ENCODE results near the gene PAK4.

The PAK4 gene

DNA sequence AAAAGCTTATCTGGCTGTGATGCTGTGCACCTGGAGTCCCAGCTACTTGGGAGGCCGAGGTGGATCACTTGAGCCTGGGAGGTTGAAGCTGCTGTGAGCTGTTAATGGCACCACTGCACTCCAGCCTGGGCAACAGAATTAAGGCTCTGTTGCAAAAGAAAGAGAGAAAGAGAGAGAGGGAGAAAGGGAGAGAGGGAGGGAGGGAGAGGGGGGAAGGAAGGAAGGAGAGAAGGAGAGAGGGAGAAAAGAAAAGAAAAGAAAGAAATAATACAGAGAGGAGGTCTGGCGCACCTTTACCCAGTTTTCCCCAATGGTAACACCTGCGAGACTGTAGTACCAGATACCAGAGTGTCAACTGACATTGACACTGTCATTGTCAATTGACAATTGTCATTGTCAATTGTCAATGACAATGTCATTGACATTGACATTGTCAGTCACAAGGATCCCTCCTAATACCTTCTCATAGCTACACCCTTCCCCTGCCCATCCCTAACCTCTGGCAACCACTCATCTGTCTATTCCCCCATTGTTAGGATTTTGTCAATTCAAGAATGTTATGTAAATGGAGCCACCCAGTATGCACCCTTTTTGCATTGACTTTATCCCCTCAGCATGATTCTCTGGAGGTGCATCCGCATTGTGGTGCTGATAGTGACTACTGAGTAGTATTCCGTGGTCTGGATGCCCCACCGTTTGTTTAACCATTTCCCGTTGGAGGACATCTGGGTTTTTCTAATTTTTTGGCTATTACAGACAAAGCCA, 21.3 kb downstream of the PAK4 start:
- no peaks in the 10 kb centered on the region for H4K20me1 ChIP-seq (ENCODE audit: low read depth, low read length)
- no peaks in the 10 kb centered on the region for H3K36me3 ChIP-seq (ENCODE audit: low read length)
- H3K27ac ChIP-seq (ENCODE audit: low read depth, low read length): no peak overlapping the region
- no peak for TF ChIP-seq EZH2phosphoT487 (conservative IDR thresholded peaks at IDR 0.05; ENCODE audit: low read length)
- TF ChIP-seq, protein P1, sequence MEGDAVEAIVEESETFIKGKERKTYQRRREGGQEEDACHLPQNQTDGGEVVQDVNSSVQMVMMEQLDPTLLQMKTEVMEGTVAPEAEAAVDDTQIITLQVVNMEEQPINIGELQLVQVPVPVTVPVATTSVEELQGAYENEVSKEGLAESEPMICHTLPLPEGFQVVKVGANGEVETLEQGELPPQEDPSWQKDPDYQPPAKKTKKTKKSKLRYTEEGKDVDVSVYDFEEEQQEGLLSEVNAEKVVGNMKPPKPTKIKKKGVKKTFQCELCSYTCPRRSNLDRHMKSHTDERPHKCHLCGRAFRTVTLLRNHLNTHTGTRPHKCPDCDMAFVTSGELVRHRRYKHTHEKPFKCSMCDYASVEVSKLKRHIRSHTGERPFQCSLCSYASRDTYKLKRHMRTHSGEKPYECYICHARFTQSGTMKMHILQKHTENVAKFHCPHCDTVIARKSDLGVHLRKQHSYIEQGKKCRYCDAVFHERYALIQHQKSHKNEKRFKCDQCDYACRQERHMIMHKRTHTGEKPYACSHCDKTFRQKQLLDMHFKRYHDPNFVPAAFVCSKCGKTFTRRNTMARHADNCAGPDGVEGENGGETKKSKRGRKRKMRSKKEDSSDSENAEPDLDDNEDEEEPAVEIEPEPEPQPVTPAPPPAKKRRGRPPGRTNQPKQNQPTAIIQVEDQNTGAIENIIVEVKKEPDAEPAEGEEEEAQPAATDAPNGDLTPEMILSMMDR (IDR thresholded peaks at IDR 0.05; ENCODE audit: insufficient read depth, low read length, poor library complexity, severe bottlenecking): no peak
- no peak overlapping the region for H3K4me2 ChIP-seq (ENCODE audit: low read depth, low read length, poor library complexity, severe bottlenecking)
- H3K79me2 ChIP-seq (ENCODE audit: insufficient read depth, low read length): no peaks in the 10 kb centered on the region
- no peaks in the 10 kb centered on the region for H3K9me3 ChIP-seq (ENCODE audit: insufficient read depth, low read length)
- H2AFZ ChIP-seq (ENCODE audit: low read depth, low read length, severe bottlenecking): no peak overlapping the region
- H3K9ac ChIP-seq (ENCODE audit: low read length): no peak overlapping the region
- H3F3A ChIP-seq (ENCODE audit: insufficient read depth): no peaks in the 10 kb centered on the region
- no peak overlapping the region for H3K4me3 ChIP-seq (ENCODE audit: insufficient read depth, low read length, poor library complexity, severe bottlenecking)
- no peaks in the 10 kb centered on the region for H3K9me2 ChIP-seq (replicated peaks; ENCODE audit: insufficient read depth, low read length)
- H3K27me3 ChIP-seq (ENCODE audit: low read length): no peaks in the 10 kb centered on the region

DNA sequence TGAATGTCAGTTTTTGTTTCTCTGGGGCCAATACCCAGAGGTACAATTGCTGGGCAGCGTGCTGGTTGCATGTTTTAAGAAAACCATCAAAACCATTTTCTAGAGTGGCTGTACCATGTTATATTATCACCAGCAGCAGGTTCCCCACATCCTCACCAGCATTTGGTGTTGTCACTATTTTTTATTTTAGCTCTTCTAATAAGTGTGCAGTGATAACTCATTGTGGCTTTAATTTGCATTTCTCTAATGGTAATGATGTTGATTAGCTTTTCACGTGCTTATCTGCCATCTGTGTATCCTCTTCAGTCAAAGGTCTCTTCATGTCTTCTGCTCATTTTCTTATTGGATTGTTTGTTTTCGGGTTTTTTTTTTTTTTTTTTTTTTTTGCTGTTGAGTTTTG, 21.9 kb downstream of the PAK4 start:
- Histone ChIP-seq H2AFZ (ENCODE audit: low read depth, low read length, severe bottlenecking) (no peak overlapping the region), H3K9ac (ENCODE audit: low read length) (no peak overlapping the region), H3K27me3 (ENCODE audit: low read length) (no peaks in the 10 kb centered on the region), H3K4me3 (ENCODE audit: insufficient read depth, low read length, poor library complexity, severe bottlenecking) (no peak overlapping the region), H3K9me2 (replicated peaks; ENCODE audit: insufficient read depth, low read length) (no peaks in the 10 kb centered on the region), H4K20me1 (ENCODE audit: low read depth, low read length) (no peaks in the 10 kb centered on the region), H3K79me2 (ENCODE audit: insufficient read depth, low read length) (no peaks in the 10 kb centered on the region), H3K4me2 (ENCODE audit: low read depth, low read length, poor library complexity, severe bottlenecking) (no peak overlapping the region), H3K36me3 (ENCODE audit: low read length) (no peaks in the 10 kb centered on the region), H3K9me3 (ENCODE audit: insufficient read depth, low read length) (no peaks in the 10 kb centered on the region), H3K27ac (ENCODE audit: low read depth, low read length) (no peak overlapping the region), H3F3A (ENCODE audit: insufficient read depth) (no peaks in the 10 kb centered on the region)
- TF ChIP-seq EZH2phosphoT487 (conservative IDR thresholded peaks at IDR 0.05; ENCODE audit: low read length): no peak
- TF ChIP-seq, protein P1 (IDR thresholded peaks at IDR 0.05; ENCODE audit: insufficient read depth, low read length, poor library complexity, severe bottlenecking): no peak

GRCh38 chr19:39148939-39149529, 23.4 kb downstream of the PAK4 start:
- H4K20me1 ChIP-seq (ENCODE audit: low read depth, low read length): no peaks in the 10 kb centered on the region
- no peak overlapping the region for H3K27ac ChIP-seq (ENCODE audit: low read depth, low read length)
- no peaks in the 10 kb centered on the region for H3K79me2 ChIP-seq (ENCODE audit: insufficient read depth, low read length)
- no peaks in the 10 kb centered on the region for H3F3A ChIP-seq (ENCODE audit: insufficient read depth)
- H3K4me2 ChIP-seq (ENCODE audit: low read depth, low read length, poor library complexity, severe bottlenecking): no peak overlapping the region
- no peak overlapping the region for H3K9ac ChIP-seq (ENCODE audit: low read length)
- no peak overlapping the region for H3K4me3 ChIP-seq (ENCODE audit: insufficient read depth, low read length, poor library complexity, severe bottlenecking)
- H2AFZ ChIP-seq (ENCODE audit: low read depth, low read length, severe bottlenecking): no peak overlapping the region
- H3K9me2 ChIP-seq (replicated peaks; ENCODE audit: insufficient read depth, low read length): no peaks in the 10 kb centered on the region
- no peak for TF ChIP-seq EZH2phosphoT487 (conservative IDR thresholded peaks at IDR 0.05; ENCODE audit: low read length)
- TF ChIP-seq, protein P1 (IDR thresholded peaks at IDR 0.05; ENCODE audit: insufficient read depth, low read length, poor library complexity, severe bottlenecking): no peak
- H3K9me3 ChIP-seq (ENCODE audit: insufficient read depth, low read length): no peaks in the 10 kb centered on the region
- H3K36me3 ChIP-seq (ENCODE audit: low read length): no peaks in the 10 kb centered on the region
- no peaks in the 10 kb centered on the region for H3K27me3 ChIP-seq (ENCODE audit: low read length)

All from SU-DHL-6 (cell line).